PFSK-1 (cell line): ENCODE measurements around the gene EMILIN2.

Experiments used
- FOXP2 ChIP-seq: optimal IDR thresholded peaks from 2 replicates; pipeline ENCODE3; 2011; ENCODE audit warnings: borderline replicate concordance, control low read depth, inconsistent platforms; ENCODE audit not compliant: insufficient read depth; ENCODE audit errors: extremely low read length, extremely low read depth
- POLR2AphosphoS5 ChIP-seq: IDR thresholded peaks from 2 replicates; pipeline ENCODE4 v1.6.1; 2012; ENCODE audit warnings: low read depth, mild to moderate bottlenecking, control low read depth, low read length, moderate library complexity
- SIN3A ChIP-seq: IDR thresholded peaks from 2 replicates; pipeline ENCODE4 v1.6.1; 2012; ENCODE audit warnings: mild to moderate bottlenecking, low read length, moderate library complexity, borderline replicate concordance; ENCODE audit not compliant: insufficient read depth
- TAF1 ChIP-seq: IDR thresholded peaks from 2 replicates; pipeline ENCODE4 v1.6.1; 2012; ENCODE audit warnings: low read length, control low read depth, borderline replicate concordance; ENCODE audit not compliant: insufficient read depth
- TF ChIP-seq, protein P1 (sequence below), 2 experiments: IDR thresholded peaks; 2 replicates each; pipeline versions ENCODE4 v1.6.1 to v1.8.0; 2011 to 2012; ENCODE audit warnings: low read depth in 2 of 2, low read length in 2 of 2, control low read depth in 1 of 2, inconsistent platforms in 1 of 2, mild to moderate bottlenecking in 1 of 2, moderate library complexity in 1 of 2; ENCODE audit not compliant: insufficient read depth in 1 of 2

Gene EMILIN2

DNA sequence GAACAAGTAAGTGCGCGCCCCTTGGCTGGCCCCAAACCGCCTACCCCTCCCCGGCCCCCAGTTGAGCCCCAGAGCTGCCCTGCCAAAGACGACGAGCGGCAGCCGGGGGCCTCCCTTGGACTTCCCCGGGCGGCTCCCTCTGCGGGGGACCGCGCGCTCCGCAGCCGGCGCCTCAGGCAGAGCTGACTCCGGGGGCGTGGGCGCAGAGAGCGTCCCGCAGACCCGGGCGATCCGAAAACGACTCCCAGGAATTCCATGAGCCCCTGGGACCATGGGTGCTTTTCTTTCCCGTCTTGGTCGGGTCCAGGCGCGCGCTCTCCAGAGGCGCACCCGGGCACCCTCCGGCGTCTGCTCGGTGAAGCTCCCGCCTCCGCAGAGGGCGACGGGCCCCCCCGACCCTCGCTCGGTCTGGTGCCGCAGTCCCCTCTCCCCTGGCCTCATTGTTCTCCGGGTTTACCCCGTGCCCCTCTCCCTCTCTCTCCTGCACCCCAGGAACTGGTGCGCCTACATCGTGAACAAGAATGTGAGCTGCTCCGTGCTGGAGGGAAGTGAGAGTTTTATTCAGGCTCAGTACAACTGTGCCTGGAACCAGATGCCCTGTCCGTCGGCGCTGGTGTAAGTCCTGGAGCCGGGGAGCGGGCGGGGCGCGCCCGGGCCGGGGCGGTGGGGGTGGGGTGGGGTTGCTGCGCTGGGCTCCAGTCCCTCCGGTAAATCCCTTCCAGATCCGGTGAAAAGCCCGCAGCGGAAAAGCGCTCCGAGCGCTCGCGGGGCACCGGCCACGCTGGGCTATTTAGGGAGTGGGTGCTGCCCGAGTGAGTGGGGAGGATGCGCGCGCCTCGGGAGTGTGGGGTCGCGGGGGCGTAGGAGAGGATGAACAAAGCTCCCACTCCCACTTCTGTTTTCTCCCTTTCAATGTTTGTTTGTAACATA, 776 bp downstream of the EMILIN2 start:
- TF ChIP-seq POLR2AphosphoS5 (no peak), FOXP2 (no peak), SIN3A (no peak), TAF1 (no peak)
- TF ChIP-seq, protein P1, sequence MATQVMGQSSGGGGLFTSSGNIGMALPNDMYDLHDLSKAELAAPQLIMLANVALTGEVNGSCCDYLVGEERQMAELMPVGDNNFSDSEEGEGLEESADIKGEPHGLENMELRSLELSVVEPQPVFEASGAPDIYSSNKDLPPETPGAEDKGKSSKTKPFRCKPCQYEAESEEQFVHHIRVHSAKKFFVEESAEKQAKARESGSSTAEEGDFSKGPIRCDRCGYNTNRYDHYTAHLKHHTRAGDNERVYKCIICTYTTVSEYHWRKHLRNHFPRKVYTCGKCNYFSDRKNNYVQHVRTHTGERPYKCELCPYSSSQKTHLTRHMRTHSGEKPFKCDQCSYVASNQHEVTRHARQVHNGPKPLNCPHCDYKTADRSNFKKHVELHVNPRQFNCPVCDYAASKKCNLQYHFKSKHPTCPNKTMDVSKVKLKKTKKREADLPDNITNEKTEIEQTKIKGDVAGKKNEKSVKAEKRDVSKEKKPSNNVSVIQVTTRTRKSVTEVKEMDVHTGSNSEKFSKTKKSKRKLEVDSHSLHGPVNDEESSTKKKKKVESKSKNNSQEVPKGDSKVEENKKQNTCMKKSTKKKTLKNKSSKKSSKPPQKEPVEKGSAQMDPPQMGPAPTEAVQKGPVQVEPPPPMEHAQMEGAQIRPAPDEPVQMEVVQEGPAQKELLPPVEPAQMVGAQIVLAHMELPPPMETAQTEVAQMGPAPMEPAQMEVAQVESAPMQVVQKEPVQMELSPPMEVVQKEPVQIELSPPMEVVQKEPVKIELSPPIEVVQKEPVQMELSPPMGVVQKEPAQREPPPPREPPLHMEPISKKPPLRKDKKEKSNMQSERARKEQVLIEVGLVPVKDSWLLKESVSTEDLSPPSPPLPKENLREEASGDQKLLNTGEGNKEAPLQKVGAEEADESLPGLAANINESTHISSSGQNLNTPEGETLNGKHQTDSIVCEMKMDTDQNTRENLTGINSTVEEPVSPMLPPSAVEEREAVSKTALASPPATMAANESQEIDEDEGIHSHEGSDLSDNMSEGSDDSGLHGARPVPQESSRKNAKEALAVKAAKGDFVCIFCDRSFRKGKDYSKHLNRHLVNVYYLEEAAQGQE (IDR thresholded peaks at IDR 0.05; ENCODE audit: insufficient read depth in 1 of 2, low read depth in 2 of 2, low read length in 2 of 2) = no peak

GRCh38 chr18:2848247-2849246, 1.7 kb downstream of the EMILIN2 start:
- TF ChIP-seq FOXP2 = no peak
- TF ChIP-seq, protein P1 (IDR thresholded peaks at IDR 0.05; ENCODE audit: insufficient read depth in 1 of 2, low read depth in 2 of 2, low read length in 2 of 2) = no peak
- TF ChIP-seq POLR2AphosphoS5 = no peak
- TF ChIP-seq TAF1 = no peak
- no peak for TF ChIP-seq SIN3A

GRCh38 chr18:2850816-2851215, 4.0 kb downstream of the EMILIN2 start:
- TF ChIP-seq, protein P1 (IDR thresholded peaks at IDR 0.05; ENCODE audit: insufficient read depth in 1 of 2, low read depth in 2 of 2, low read length in 2 of 2) = no peak
- TF ChIP-seq TAF1 (no peak), SIN3A (no peak), FOXP2 (no peak), POLR2AphosphoS5 (no peak)

DNA sequence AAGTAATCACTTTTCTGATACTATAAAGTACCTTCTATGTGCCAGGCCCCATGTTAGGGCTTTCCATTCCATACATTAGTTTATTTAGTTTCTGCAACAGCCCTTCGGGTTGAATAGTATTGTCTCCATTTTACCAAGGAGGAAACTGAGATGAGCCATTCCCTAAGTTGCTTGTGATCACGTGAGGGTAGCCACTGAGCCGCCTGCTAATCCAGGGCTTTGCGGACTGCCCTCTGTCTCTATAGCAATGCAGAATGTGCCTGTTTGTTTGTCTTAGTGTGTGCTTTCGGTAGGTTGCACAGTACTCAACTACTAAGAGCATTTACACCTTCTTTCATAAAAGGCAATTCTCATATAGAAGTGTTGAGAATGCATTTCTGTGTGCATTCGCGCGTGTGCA, 5.0 kb downstream of the EMILIN2 start:
- TF ChIP-seq, protein P1 (IDR thresholded peaks at IDR 0.05; ENCODE audit: insufficient read depth in 1 of 2, low read depth in 2 of 2, low read length in 2 of 2) = no peak
- TF ChIP-seq POLR2AphosphoS5 (no peak), TAF1 (no peak), SIN3A (no peak)
